HG02763 (cell line): ENCODE data around the gene NAP1L1.

Experiments used
- ATAC-seq: cut with Tn5 transposase; IDR thresholded peaks from one replicate; pipeline ENCODE4 v1.9.1; 2021; ENCODE audit warnings: mild to moderate bottlenecking, moderate library complexity; ENCODE audit not compliant: unreplicated experiment

NAP1L1 gene

GRCh38 chr12:76023069-76023690 lies 61.3 kb downstream of the NAP1L1 start:
- no peak for ATAC-seq

- no peak for ATAC-seq
Measured at GRCh38 chr12:76022506-76022905, 62.0 kb downstream of the NAP1L1 start.

- ATAC-seq = peak; percentile 53
Measured at GRCh38 chr12:76020731-76021672, 63.5 kb downstream of the NAP1L1 start.

- peak; percentile 59 for ATAC-seq
Measured at GRCh38 chr12:76020281-76020680, 64.2 kb downstream of the NAP1L1 start.

- no peak for ATAC-seq
Measured at GRCh38 chr12:76018672-76019071, 65.8 kb downstream of the NAP1L1 start.

- no peak for ATAC-seq
Measured at GRCh38 chr12:76018111-76018510, 66.4 kb downstream of the NAP1L1 start.

- no peak for ATAC-seq
Measured at GRCh38 chr12:76014007-76014406, 70.5 kb downstream of the NAP1L1 start.

- no peak for ATAC-seq
Measured at GRCh38 chr12:76013603-76014002, 70.9 kb downstream of the NAP1L1 start.

GRCh38 chr12:76012644-76013043 lies 71.8 kb downstream of the NAP1L1 start:
- ATAC-seq = no peak

- no peak for ATAC-seq
Measured at GRCh38 chr12:76010732-76011458, 73.6 kb downstream of the NAP1L1 start.

GRCh38 chr12:76008428-76008827 lies 76.1 kb downstream of the NAP1L1 start:
- ATAC-seq = no peak

- ATAC-seq = no peak
Measured at GRCh38 chr12:76007640-76008039, 76.8 kb downstream of the NAP1L1 start.

GRCh38 chr12:76006028-76006925 lies 78.2 kb downstream of the NAP1L1 start:
- ATAC-seq = no peak

GRCh38 chr12:76003355-76003638 lies 81.2 kb downstream of the NAP1L1 start:
- ATAC-seq = no peak

GRCh38 chr12:76002598-76003354 lies 81.7 kb downstream of the NAP1L1 start:
- no peak for ATAC-seq

GRCh38 chr12:75998292-75999063 lies 86.0 kb downstream of the NAP1L1 start:
- no peak for ATAC-seq

GRCh38 chr12:75997658-75998057 lies 86.8 kb downstream of the NAP1L1 start:
- no peak for ATAC-seq

- ATAC-seq = no peak
Measured at GRCh38 chr12:75996861-75997447, 87.5 kb downstream of the NAP1L1 start.

GRCh38 chr12:75995691-75996090 lies 88.8 kb downstream of the NAP1L1 start:
- ATAC-seq = no peak
